Testis (tissue), 2 donors: ENCODE results near the gene DKK3.

Source experiments
- CTCF ChIP-seq, 3 experiments: fragments of 450-650 bp in 2 of 3; fragments of 200-600 bp in 1 of 3; sonication (generic) in 1 of 3; IDR thresholded peaks; one replicate each; pipeline ENCODE4 v1.5.1; 2016 to 2019; ENCODE audit warnings: antibody characterized with exemption in 3 of 3, mild to moderate bottlenecking in 2 of 3, moderate library complexity in 1 of 3
- POLR2A ChIP-seq: fragments of 450-650 bp; IDR thresholded peaks from one replicate; pipeline ENCODE4 v1.6.1; 2017; ENCODE audit warnings: antibody characterized with exemption, mild to moderate bottlenecking, moderate library complexity

- no peak for TF ChIP-seq POLR2A
- TF ChIP-seq CTCF (IDR thresholded peaks at IDR 0.05): no peak
Measured at GRCh38 chr11:12056119-12056518, 47.7 kb upstream of the DKK3 start.
